Activated CD8-positive, alpha-beta T cell treated with anti-CD3 and anti-CD28 coated beads for 36 hours (primary cell): ENCODE results near the gene C14orf93. TPM values are rescaled to one million over a fixed set of nuclear protein-coding genes. Genes with fewer than 3 reads are reported as not detected.

Experiments
- ATAC-seq: fragments of 200-7000 bp; cut with Tn5 transposase; one replicate; pipeline ENCODE4 v1.10.0; 2021; ENCODE audit warnings: mild to moderate bottlenecking, moderate library complexity
- CTCF ChIA-PET: fragments of 350-600 bp; sonication (Branson Sonifier 250); formaldehyde crosslinking; loops from one replicate; lab custom pipeline; 2021; ENCODE audit warnings: antibody characterized with exemption; lab: Charles Lee
- POLR2A ChIA-PET: fragments of 350-600 bp; sonication (Branson Sonifier 250); formaldehyde crosslinking; loops from one replicate; lab custom pipeline; 2021; ENCODE audit warnings: antibody characterized with exemption; lab: Charles Lee
- DNase-seq: peaks from one replicate; pipeline ENCODE4 v3.0.0-alpha.2; 2020
- H3K27ac Mint-ChIP-seq: one replicate; pipeline ENCODE4 v1.8.0; 2021; ENCODE audit warnings: mild to moderate bottlenecking, mixed read lengths
- H3K27me3 Mint-ChIP-seq: one replicate; pipeline ENCODE4 v1.8.0; 2021; ENCODE audit warnings: mixed read lengths
- H3K36me3 Mint-ChIP-seq: one replicate; pipeline ENCODE4 v1.8.0; 2021; ENCODE audit warnings: low read depth, mixed read lengths
- H3K4me1 Mint-ChIP-seq: one replicate; pipeline ENCODE4 v1.8.0; 2021; ENCODE audit warnings: low read depth, mixed read lengths
- H3K4me3 Mint-ChIP-seq: one replicate; pipeline ENCODE4 v1.8.0; 2021; ENCODE audit warnings: mild to moderate bottlenecking, moderate library complexity, mixed read lengths
- H3K9me3 Mint-ChIP-seq: one replicate; pipeline ENCODE4 v1.8.0; 2021; ENCODE audit warnings: mixed read lengths
- intact Hi-C: fragments of 100-400 bp; cut with micrococcal nuclease; formaldehyde crosslinking; loops from one replicate; pipeline ENCODE4 v1.10.0; 2022
- total RNA-seq, 2 experiments: library from RNA; stranded (reverse); gene quantifications; one replicate each; pipeline ENCODE4 v1.2.3, GENCODE V29; 2021
- TF ChIP-seq, protein P1 (sequence below): fragments of 200-600 bp; IDR thresholded peaks from one replicate; pipeline ENCODE4 v1.8.0; 2022; ENCODE audit warnings: antibody characterized with exemption, mild to moderate bottlenecking

C14orf93 gene
- total RNA-seq, 2 experiments from 2014 or later, result 13.2 to 13.5 TPM

DNA sequence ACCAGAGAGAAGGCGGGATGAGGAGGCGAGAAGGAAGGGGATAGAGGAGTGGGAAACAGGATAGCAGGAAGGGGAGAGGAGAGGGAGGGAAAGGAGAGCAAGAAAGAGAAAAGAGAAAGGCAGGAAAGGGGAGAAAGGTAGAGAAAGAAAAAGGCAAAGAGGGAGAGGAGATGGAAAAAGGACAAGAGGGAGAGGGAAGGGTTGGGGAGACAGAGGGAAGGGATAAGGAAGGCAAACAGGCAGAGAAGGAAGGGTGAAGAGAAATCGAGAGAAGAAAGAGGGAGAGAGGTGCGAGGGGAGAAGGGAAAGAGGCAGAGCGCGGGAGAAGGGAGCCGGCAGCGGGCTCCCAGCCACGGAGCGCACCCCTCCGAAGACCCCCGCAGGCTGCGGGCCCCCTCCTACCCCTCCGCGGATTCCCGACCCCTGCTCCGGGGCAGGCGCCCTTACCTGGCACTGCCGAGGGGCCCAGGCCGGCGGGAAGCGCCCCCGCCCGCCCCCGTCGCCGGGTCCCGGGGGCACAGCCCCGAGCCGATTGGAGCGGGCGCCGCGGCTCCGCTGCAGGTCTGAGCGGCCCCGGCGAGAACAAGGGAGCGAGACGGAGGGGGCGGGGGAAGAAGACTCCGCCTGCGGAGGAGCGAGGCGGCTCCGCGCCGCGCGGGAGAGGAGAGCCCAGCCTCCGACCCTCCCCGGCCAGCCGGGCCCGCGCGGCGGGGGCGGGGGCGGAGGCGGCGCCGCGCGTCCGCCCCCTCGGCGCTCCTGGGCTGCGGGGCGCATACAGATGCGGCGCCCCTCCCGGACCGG, 47.2 kb upstream of the C14orf93 start, which contains the start of gene CDH24:
Gene CDH24, minus strand, starts transcription at position 565 of the 801 bp plus-strand sequence. CDS start 1,787 bp downstream, outside the sequence.
- Mint-ChIP-seq H3K27me3 (peaks cover 7% of the 10 kb centered on the region), H3K9me3 (no peaks in the 10 kb centered on the region), H3K27ac (no peak within 1 kb of the TSS)

DNA sequence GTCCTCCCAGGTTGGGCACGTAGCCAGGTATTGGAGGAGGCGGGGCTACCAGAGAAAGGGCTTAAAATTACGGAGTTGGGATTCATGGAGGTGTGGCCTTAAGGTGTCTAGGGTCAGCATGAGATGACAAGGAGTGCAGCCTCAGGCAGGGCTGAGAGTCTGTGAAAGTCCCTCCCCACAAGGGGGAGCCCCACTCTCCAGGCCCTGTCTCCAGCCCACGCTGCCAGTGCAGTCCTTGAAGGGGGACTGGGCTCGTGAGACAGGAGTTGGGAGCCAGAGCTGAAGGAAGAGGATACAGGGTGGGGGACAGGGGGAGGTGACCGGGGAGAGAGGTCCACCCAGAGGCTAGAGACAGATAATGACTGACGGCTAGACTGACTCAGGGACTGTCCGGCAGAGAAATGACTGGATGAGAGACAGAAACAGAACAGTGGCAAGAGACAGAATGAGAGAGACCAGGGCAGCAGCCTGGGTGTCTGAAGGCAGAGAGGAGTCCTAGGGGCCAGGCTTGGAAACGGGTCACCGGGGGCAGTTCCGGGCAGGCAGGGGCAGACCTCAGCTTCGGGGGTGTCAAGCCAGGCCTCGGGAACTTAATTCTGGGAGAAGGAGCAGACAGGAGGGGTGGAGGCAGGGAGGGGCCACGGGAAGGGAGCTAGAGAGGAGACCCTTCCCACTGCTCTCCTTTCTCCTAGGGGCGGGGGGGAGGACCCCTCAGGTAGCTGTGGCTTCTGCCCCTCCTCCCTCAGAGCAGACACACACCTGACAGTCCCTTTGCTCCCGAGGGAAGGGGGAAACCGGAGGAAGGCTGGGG, 46.4 kb upstream of the C14orf93 start:
- peak; percentile 68 for ATAC-seq
- Mint-ChIP-seq H3K27ac (no peak overlapping the region), H3K36me3 (peaks cover 15% of the 10 kb centered on the region), H3K4me1 (peaks cover 19% of the 10 kb centered on the region), H3K4me3 (peak overlapping the region; percentile 61), H3K27me3 (peaks cover 7% of the 10 kb centered on the region), H3K9me3 (no peaks in the 10 kb centered on the region)
- intact Hi-C loops, result loop anchor here (1.0 to 5.0 kb wide), 3 partner anchors 49 to 70 kb away; no protein-coding TSS in a partner anchor
- CTCF ChIA-PET, result interaction anchor here (1.3 to 16.5 kb wide), 14 partner anchors 11 to 100 kb away, joined by 3 to 518 read pairs (median 10); partner anchors contain the start of genes AJUBA and HAUS4
- POLR2A ChIA-PET, result interaction anchor here (0.9 to 2.8 kb wide), 5 partner anchors 12 to 73 kb away, joined by 3 to 12 read pairs (median 3); no protein-coding TSS in a partner anchor
- TF ChIP-seq, protein P1, sequence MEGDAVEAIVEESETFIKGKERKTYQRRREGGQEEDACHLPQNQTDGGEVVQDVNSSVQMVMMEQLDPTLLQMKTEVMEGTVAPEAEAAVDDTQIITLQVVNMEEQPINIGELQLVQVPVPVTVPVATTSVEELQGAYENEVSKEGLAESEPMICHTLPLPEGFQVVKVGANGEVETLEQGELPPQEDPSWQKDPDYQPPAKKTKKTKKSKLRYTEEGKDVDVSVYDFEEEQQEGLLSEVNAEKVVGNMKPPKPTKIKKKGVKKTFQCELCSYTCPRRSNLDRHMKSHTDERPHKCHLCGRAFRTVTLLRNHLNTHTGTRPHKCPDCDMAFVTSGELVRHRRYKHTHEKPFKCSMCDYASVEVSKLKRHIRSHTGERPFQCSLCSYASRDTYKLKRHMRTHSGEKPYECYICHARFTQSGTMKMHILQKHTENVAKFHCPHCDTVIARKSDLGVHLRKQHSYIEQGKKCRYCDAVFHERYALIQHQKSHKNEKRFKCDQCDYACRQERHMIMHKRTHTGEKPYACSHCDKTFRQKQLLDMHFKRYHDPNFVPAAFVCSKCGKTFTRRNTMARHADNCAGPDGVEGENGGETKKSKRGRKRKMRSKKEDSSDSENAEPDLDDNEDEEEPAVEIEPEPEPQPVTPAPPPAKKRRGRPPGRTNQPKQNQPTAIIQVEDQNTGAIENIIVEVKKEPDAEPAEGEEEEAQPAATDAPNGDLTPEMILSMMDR, result peak; percentile 29
- peak; percentile 79 for DNase-seq

More for the DNA sequence above, 47.2 kb upstream of the C14orf93 start, which contains the start of gene CDH24:
- intact Hi-C loops, result loop anchor here (1.0 to 5.0 kb wide), 3 partner anchors 50 to 70 kb away; no protein-coding TSS in a partner anchor
- H3K36me3 Mint-ChIP-seq, result peaks cover 18% of the 10 kb centered on the region
- ChIA-PET POLR2A (interaction anchor here (0.9 to 2.8 kb wide), 14 partner anchors 11 to 74 kb away, joined by 3 to 17 read pairs (median 6); no protein-coding TSS in a partner anchor), CTCF (interaction anchor here (0.6 to 16.5 kb wide), 48 partner anchors 8 to 159 kb away, joined by 3 to 518 read pairs (median 6); partner anchors contain the start of genes ACIN1, AJUBA, C14orf119 and HAUS4)
- peaks cover 19% of the 10 kb centered on the region for H3K4me1 Mint-ChIP-seq
- TF ChIP-seq, protein P1, result no peak
- ATAC-seq (peak; percentile 74), DNase-seq (peak; percentile 79)
- peak within 1 kb of the TSS; percentile 76 for H3K4me3 Mint-ChIP-seq

DNA sequence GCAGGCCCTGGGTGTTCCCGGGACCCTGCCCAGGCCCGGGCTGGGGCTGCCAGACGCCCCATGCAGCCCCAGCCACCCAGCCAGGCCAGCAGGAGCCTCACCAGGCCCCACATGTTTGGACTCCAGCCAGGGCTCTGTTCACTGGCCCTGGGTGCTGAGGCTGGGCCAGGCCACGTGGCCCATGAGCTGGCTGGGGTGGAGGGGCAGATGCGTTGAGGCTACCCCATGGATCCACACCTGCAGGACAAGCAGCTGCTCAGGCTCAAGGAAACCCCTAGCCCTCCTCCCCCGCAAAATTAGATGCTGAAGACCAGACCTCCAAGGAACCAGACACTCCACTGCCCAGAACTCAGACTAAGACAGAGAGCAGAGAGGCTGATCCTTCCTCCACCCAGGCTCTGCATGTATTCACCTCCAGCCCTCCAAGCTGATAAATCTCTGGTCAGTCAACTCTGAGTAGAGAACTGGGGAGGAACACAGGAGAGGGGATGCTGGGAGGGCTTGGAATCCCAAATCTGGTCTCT, 45.7 kb upstream of the C14orf93 start:
- peaks cover 9% of the 10 kb centered on the region for H3K36me3 Mint-ChIP-seq
- no peak overlapping the region for H3K4me3 Mint-ChIP-seq
- ChIA-PET POLR2A (interaction anchor here (0.9 to 2.8 kb wide), 6 partner anchors 36 to 72 kb away, joined by 3 to 10 read pairs (median 5); no protein-coding TSS in a partner anchor), CTCF (interaction anchor here (1.1 to 16.5 kb wide), 15 partner anchors 12 to 101 kb away, joined by 3 to 518 read pairs (median 6); partner anchors contain the start of gene AJUBA)
- intact Hi-C loops, result loop anchor here (1.0 to 5.0 kb wide), 3 partner anchors 48 to 69 kb away; no protein-coding TSS in a partner anchor
- ATAC-seq (no peak), DNase-seq (no peak)
- peaks cover 7% of the 10 kb centered on the region for H3K27me3 Mint-ChIP-seq
- no peak overlapping the region for H3K27ac Mint-ChIP-seq
- TF ChIP-seq, protein P1, result no peak
- H3K9me3 Mint-ChIP-seq, result no peaks in the 10 kb centered on the region
- peaks cover 19% of the 10 kb centered on the region for H3K4me1 Mint-ChIP-seq

DNA sequence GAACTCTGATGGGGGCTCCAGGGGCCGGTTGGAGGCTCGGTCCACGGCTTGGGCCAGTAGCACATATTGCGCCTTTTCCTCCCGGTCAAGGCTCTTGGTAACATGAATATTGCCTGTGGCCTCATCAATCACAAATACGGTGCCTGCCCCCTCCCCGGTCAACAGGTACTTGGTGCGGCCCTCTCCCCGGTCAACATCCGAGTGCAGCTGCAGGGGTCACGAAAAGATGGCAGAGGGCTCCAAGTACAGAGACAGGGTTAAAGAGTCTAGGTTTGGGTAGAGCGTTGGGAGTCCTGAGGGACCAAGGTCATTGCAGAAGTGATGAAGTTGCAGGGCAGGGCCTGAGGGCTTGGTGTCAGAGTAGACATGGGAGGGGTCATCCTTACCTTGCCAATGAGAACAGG, 45.2 kb upstream of the C14orf93 start:
- no peak for ATAC-seq
- no peak overlapping the region for H3K4me3 Mint-ChIP-seq
- ChIA-PET CTCF (interaction anchor here (0.7 to 16.5 kb wide), 17 partner anchors 12 to 120 kb away, joined by 3 to 518 read pairs (median 6); partner anchors contain the start of gene AJUBA), POLR2A (interaction anchor here (0.9 to 2.8 kb wide), 4 partner anchors 35 to 72 kb away, joined by 5 to 10 read pairs (median 6); no protein-coding TSS in a partner anchor)
- peaks cover 7% of the 10 kb centered on the region for H3K27me3 Mint-ChIP-seq
- H3K9me3 Mint-ChIP-seq, result no peaks in the 10 kb centered on the region
- intact Hi-C loops, result loop anchor here (5.0 kb wide), 1 partner anchor 48 kb away; no protein-coding TSS in a partner anchor
- no peak overlapping the region for H3K27ac Mint-ChIP-seq
- H3K36me3 Mint-ChIP-seq, result peaks cover 7% of the 10 kb centered on the region
- H3K4me1 Mint-ChIP-seq, result peaks cover 19% of the 10 kb centered on the region
- no peak for DNase-seq
- TF ChIP-seq, protein P1, result no peak
